DOHH2 (cell line): ENCODE data around the gene RBP7.

Experiments used
- H3F3A ChIP-seq: fragments of 200-600 bp; sonication (generic), shearing (Covaris generic); 2 replicates; pipeline ENCODE4 v1.6.0; 2016; ENCODE audit warnings: antibody characterized with exemption, mild to moderate bottlenecking; ENCODE audit not compliant: control insufficient read depth, insufficient read depth
- H3K27ac ChIP-seq: fragments of 200-600 bp; sonication (generic); 2 replicates; pipeline ENCODE4 v1.5.1; 2014; ENCODE audit warnings: low read depth, mild to moderate bottlenecking, low read length, moderate library complexity
- H3K27me3 ChIP-seq: fragments of 200-600 bp; sonication (generic); 2 replicates; pipeline ENCODE4 v1.6.1; 2014; ENCODE audit warnings: mild to moderate bottlenecking, low read length, mixed read lengths; ENCODE audit not compliant: control insufficient read depth
- H3K36me3 ChIP-seq: fragments of 200-600 bp; sonication (generic); 2 replicates; pipeline ENCODE4 v1.6.1; 2014; ENCODE audit warnings: mild to moderate bottlenecking, low read length, moderate library complexity, mixed read lengths; ENCODE audit not compliant: control insufficient read depth
- H3K4me1 ChIP-seq: fragments of 200-600 bp; sonication (generic); 2 replicates; pipeline ENCODE4 v1.6.1; 2014; ENCODE audit warnings: mild to moderate bottlenecking, low read length, mixed read lengths; ENCODE audit not compliant: control insufficient read depth
- H3K4me2 ChIP-seq: fragments of 200-600 bp; sonication (generic); 2 replicates; pipeline ENCODE4 v1.6.0; 2014; ENCODE audit warnings: mild to moderate bottlenecking, low read length, moderate library complexity
- H3K4me3 ChIP-seq: fragments of 200-600 bp; sonication (generic); 2 replicates; pipeline ENCODE4 v1.5.1; 2014; ENCODE audit warnings: mild to moderate bottlenecking, low read length, mixed read lengths
- H3K79me2 ChIP-seq: fragments of 200-600 bp; sonication (generic); 2 replicates; pipeline ENCODE4 v1.6.1; 2014; ENCODE audit warnings: mild to moderate bottlenecking, low read length, mixed read lengths; ENCODE audit not compliant: control insufficient read depth
- H3K9me2 ChIP-seq: fragments of 200-600 bp; sonication (generic); replicated peaks from 2 replicates; pipeline ENCODE4 v1.6.1; 2014; ENCODE audit warnings: mild to moderate bottlenecking, low read length, mixed read lengths; ENCODE audit not compliant: control insufficient read depth
- H3K9me3 ChIP-seq: fragments of 200-600 bp; sonication (generic); 2 replicates; pipeline ENCODE4 v1.6.1; 2014; ENCODE audit warnings: antibody characterized with exemption, low read length, mixed read lengths; ENCODE audit not compliant: control insufficient read depth, insufficient read depth
- H4K20me1 ChIP-seq: fragments of 200-600 bp; sonication (generic); 2 replicates; pipeline ENCODE4 v1.6.0; 2014; ENCODE audit warnings: low read depth, mild to moderate bottlenecking, antibody characterized with exemption, low read length, moderate library complexity; ENCODE audit not compliant: control insufficient read depth, insufficient read depth
- CTCF ChIP-seq: fragments of 200-600 bp; sonication (generic); IDR thresholded peaks from one replicate; pipeline ENCODE4 v1.5.1; 2014; ENCODE audit warnings: antibody characterized with exemption, mild to moderate bottlenecking, low read depth, low read length; ENCODE audit not compliant: poor library complexity, severe bottlenecking
- EZH2phosphoT487 ChIP-seq: fragments of 200-600 bp; sonication (generic); IDR thresholded peaks from 2 replicates; pipeline ENCODE4 v1.6.1; 2017; ENCODE audit warnings: borderline replicate concordance, mild to moderate bottlenecking, antibody characterized with exemption, low read length, moderate library complexity, mixed read lengths

RBP7 gene

DNA sequence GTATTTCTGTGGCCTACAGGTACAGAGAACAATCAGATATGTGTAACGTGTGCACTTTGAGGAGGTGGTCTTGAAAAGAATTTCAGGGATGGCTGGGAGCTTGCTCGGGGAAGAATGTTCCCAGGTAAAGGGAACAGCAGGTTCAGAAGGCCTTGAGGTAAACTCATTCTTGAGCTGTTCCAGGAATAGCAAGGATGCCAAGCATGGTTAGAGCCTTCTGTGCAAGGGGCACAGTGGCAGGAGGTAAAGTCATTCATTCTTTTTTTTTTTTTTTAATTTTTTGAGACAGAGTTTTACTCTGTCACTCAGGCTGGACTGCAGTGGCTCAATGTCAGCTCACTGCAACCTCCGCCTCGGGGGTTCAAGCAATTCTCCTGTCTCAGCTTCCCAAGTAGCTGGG, 45.7 kb downstream of the RBP7 start:
- Histone ChIP-seq H3K27me3 (no peaks in the 10 kb centered on the region), H3K4me3 (no peak overlapping the region), H3F3A (no peaks in the 10 kb centered on the region), H3K79me2 (peaks cover 71% of the 10 kb centered on the region), H3K4me1 (no peaks in the 10 kb centered on the region), H3K4me2 (no peak overlapping the region), H4K20me1 (peaks cover 6% of the 10 kb centered on the region; the same call in 1 of the 2 replicates), H3K27ac (no peak overlapping the region), H3K9me3 (no peaks in the 10 kb centered on the region), H3K36me3 (no peaks in the 10 kb centered on the region; the same call in 1 of the 2 replicates), H3K9me2 (no peaks in the 10 kb centered on the region)
- no peak for TF ChIP-seq CTCF
- no peak for TF ChIP-seq EZH2phosphoT487

- Histone ChIP-seq H3F3A (no peaks in the 10 kb centered on the region), H3K9me2 (no peaks in the 10 kb centered on the region), H3K4me2 (no peak overlapping the region), H3K27me3 (no peaks in the 10 kb centered on the region), H3K79me2 (peaks cover 69% of the 10 kb centered on the region), H3K4me3 (no peak overlapping the region), H3K27ac (no peak overlapping the region), H3K9me3 (no peaks in the 10 kb centered on the region), H4K20me1 (peaks cover 9% of the 10 kb centered on the region; the same call in 1 of the 2 replicates), H3K36me3 (no peaks in the 10 kb centered on the region), H3K4me1 (no peaks in the 10 kb centered on the region)
- no peak for TF ChIP-seq EZH2phosphoT487
- TF ChIP-seq CTCF: no peak
Observed at GRCh38 chr1:10045480-10046355, 48.7 kb downstream of the RBP7 start.

- peaks cover 76% of the 10 kb centered on the region for H3K79me2 ChIP-seq
- H3K4me1 ChIP-seq: no peaks in the 10 kb centered on the region
- H3K9me3 ChIP-seq: no peaks in the 10 kb centered on the region
- H3F3A ChIP-seq: no peaks in the 10 kb centered on the region
- peaks cover 9% of the 10 kb centered on the region; the same call in 1 of the 2 replicates for H4K20me1 ChIP-seq
- no peak overlapping the region for H3K27ac ChIP-seq
- H3K27me3 ChIP-seq: no peaks in the 10 kb centered on the region
- no peak overlapping the region for H3K4me2 ChIP-seq
- no peaks in the 10 kb centered on the region for H3K9me2 ChIP-seq
- no peak overlapping the region for H3K4me3 ChIP-seq
- TF ChIP-seq CTCF (no peak), EZH2phosphoT487 (no peak)
- no peaks in the 10 kb centered on the region for H3K36me3 ChIP-seq
Observed at GRCh38 chr1:10046356-10047085, 49.5 kb downstream of the RBP7 start.
